Measurements from ENCODE around the gene ERF.
"Not testable (repeated sequence)": the region's sequence is repeated elsewhere in the genome, so short reads cannot be mapped to it uniquely, and the experiment has no call there.

ERF gene

GRCh38 chr19:42275103-42275502 lies 20.2 kb upstream of the ERF start:
- no peak for DNase-seq

- no peak for DNase-seq
Measured at GRCh38 chr19:42274065-42274682, 19.2 kb upstream of the ERF start.

- DNase-seq: no peak
Measured at GRCh38 chr19:42273407-42274064, 18.6 kb upstream of the ERF start.

- DNase-seq: no peak
Measured at GRCh38 chr19:42272989-42273406, 18.1 kb upstream of the ERF start.

- DNase-seq: no peak
Measured at GRCh38 chr19:42272535-42272897, 17.6 kb upstream of the ERF start.

- no peak for DNase-seq
Measured at GRCh38 chr19:42271861-42272534, 17.1 kb upstream of the ERF start.

- DNase-seq: no peak
Measured at GRCh38 chr19:42271045-42271419, 16.1 kb upstream of the ERF start.

- DNase-seq: peak; percentile 64 to 78 (median 76)
Measured at GRCh38 chr19:42270346-42271044, 15.6 kb upstream of the ERF start.

- DNase-seq: peak in 1 of 4 experiments; percentile 14
Measured at GRCh38 chr19:42269478-42270345, 14.8 kb upstream of the ERF start.

GRCh38 chr19:42268704-42269477 lies 14.0 kb upstream of the ERF start, which contains the start of gene CIC:
TSS of gene CIC (plus strand) at chr19:42269252. CDS start at chr19:42271784, 2,532 bp downstream.
- DNase-seq: peak; percentile 100

GRCh38 chr19:42268142-42268703 lies 13.3 kb upstream of the ERF start:
- DNase-seq: peak; percentile 99 to 100 (median 100)

- no peak for DNase-seq
Measured at GRCh38 chr19:42267644-42268141, 12.8 kb upstream of the ERF start.

- DNase-seq: not testable (repeated sequence)
Measured at GRCh38 chr19:42266928-42267603, 12.1 kb upstream of the ERF start.

- DNase-seq: not testable (repeated sequence)
Measured at GRCh38 chr19:42266105-42266504, 11.2 kb upstream of the ERF start.

GRCh38 chr19:42261763-42262162 lies 6.8 kb upstream of the ERF start:
- DNase-seq: no peak

GRCh38 chr19:42257842-42258241 lies 2.9 kb upstream of the ERF start:
- DNase-seq: not testable (repeated sequence)

- DNase-seq: peak; percentile 25 to 64 (median 59)
Measured at GRCh38 chr19:42255766-42256745, 1.1 kb upstream of the ERF start.

- DNase-seq: peak; percentile 67 to 89 (median 82)
Measured at GRCh38 chr19:42254089-42254849, 659 bp downstream of the ERF start.
